Trophoblast cell (in vitro differentiated cells and primary cell): ENCODE measurements around the gene WDR75.

ENCODE experiments used
- DNase-seq, 2 donors: peaks; one replicate each; pipeline ENCODE4 v3.0.0-alpha.2; 2016
- H2AFZ ChIP-seq: 2 replicates; pipeline ENCODE4 v1.6.1; 2013; ENCODE audit warnings: low read length, moderate library complexity, mild to moderate bottlenecking; ENCODE audit not compliant: insufficient read depth, poor library complexity
- H2AK5ac ChIP-seq: 2 replicates; pipeline ENCODE4 v1.6.1; 2013; ENCODE audit warnings: mild to moderate bottlenecking, low read length
- H2BK120ac ChIP-seq: 2 replicates; pipeline ENCODE4 v1.6.1; 2013; ENCODE audit warnings: low read length, mild to moderate bottlenecking, moderate library complexity; ENCODE audit not compliant: insufficient read depth, poor library complexity
- H2BK12ac ChIP-seq: 2 replicates; pipeline ENCODE4 v1.6.1; 2013; ENCODE audit warnings: mild to moderate bottlenecking, low read length, moderate library complexity
- H2BK5ac ChIP-seq: 2 replicates; pipeline ENCODE4 v1.6.1; 2013; ENCODE audit warnings: low read length, low read depth, moderate library complexity, mild to moderate bottlenecking; ENCODE audit not compliant: poor library complexity
- H3K14ac ChIP-seq: 2 replicates; pipeline ENCODE4 v1.6.1; 2013; ENCODE audit warnings: mild to moderate bottlenecking, low read length
- H3K18ac ChIP-seq: 2 replicates; pipeline ENCODE4 v1.6.1; 2013; ENCODE audit warnings: mild to moderate bottlenecking, low read length
- H3K23ac ChIP-seq: 2 replicates; pipeline ENCODE4 v1.6.1; 2013; ENCODE audit warnings: low read length
- H3K27ac ChIP-seq: 2 replicates; pipeline ENCODE4 v1.5.1; 2013; ENCODE audit warnings: low read depth, mild to moderate bottlenecking, inconsistent platforms, low read length, moderate library complexity
- H3K27me3 ChIP-seq: 2 replicates; pipeline ENCODE4 v1.6.1; 2013; ENCODE audit warnings: inconsistent platforms, mild to moderate bottlenecking, low read length, moderate library complexity; ENCODE audit not compliant: insufficient read depth
- H3K36me3 ChIP-seq, 2 experiments: 1 replicate in 1 of 2; 2 replicates in 1 of 2; pipeline ENCODE4 v1.6.1; 2013; ENCODE audit warnings: low read length in 2 of 2, mild to moderate bottlenecking in 2 of 2, moderate library complexity in 1 of 2; ENCODE audit not compliant: insufficient read depth in 2 of 2, control insufficient read depth in 1 of 2
- H3K4ac ChIP-seq: 2 replicates; pipeline ENCODE4 v1.6.1; 2013; ENCODE audit warnings: low read depth, mild to moderate bottlenecking, low read length, moderate library complexity
- H3K4me1 ChIP-seq, 2 experiments: 1 replicate in 1 of 2; 2 replicates in 1 of 2; pipeline ENCODE4 v1.6.1; 2013; ENCODE audit warnings: low read length in 2 of 2, mild to moderate bottlenecking in 2 of 2, moderate library complexity in 1 of 2; ENCODE audit not compliant: insufficient read depth in 2 of 2, control insufficient read depth in 1 of 2
- H3K4me2 ChIP-seq: 2 replicates; pipeline ENCODE4 v1.6.1; 2013; ENCODE audit warnings: inconsistent platforms, mild to moderate bottlenecking, low read length, moderate library complexity
- H3K4me3 ChIP-seq: 2 replicates; pipeline ENCODE4 v1.5.1; 2013; ENCODE audit warnings: mild to moderate bottlenecking, low read depth, low read length, inconsistent platforms
- H3K79me1 ChIP-seq: one replicate; pipeline ENCODE4 v1.6.1; 2013; ENCODE audit warnings: low read length
- H3K79me2 ChIP-seq: 2 replicates; pipeline ENCODE4 v1.6.1; 2013; ENCODE audit warnings: low read length, mild to moderate bottlenecking; ENCODE audit not compliant: control insufficient read depth, insufficient read depth, poor library complexity
- H3K9ac ChIP-seq: 2 replicates; pipeline ENCODE4 v1.6.1; 2013; ENCODE audit warnings: mild to moderate bottlenecking, low read length
- H3K9me3 ChIP-seq: 2 replicates; pipeline ENCODE4 v1.6.1; 2013; ENCODE audit warnings: low read depth, mild to moderate bottlenecking, control low read depth, inconsistent platforms, low read length; ENCODE audit not compliant: insufficient read depth
- H4K12ac ChIP-seq: 2 replicates; pipeline ENCODE4 v1.6.1; 2013; ENCODE audit warnings: low read depth, mild to moderate bottlenecking, low read length, moderate library complexity
- H4K8ac ChIP-seq: 2 replicates; pipeline ENCODE4 v1.6.1; 2013; ENCODE audit warnings: low read depth, mild to moderate bottlenecking, low read length, moderate library complexity
- H4K91ac ChIP-seq: one replicate; pipeline ENCODE4 v1.6.1; 2013; ENCODE audit warnings: low read depth, mild to moderate bottlenecking, low read length, moderate library complexity
- WGBS: extraction: QIAGEN DNeasy Blood & Tissue Kit; methylation state at CpG from one replicate; pipeline ENCODE4 v1.1.7; 2013; ENCODE audit warnings: missing lambda C conversion rate; ENCODE audit not compliant: insufficient read length, insufficient coverage; ENCODE audit errors: extremely low coverage; 5-methylcytosine and 5-hydroxymethylcytosine counted together

The WDR75 gene

DNA sequence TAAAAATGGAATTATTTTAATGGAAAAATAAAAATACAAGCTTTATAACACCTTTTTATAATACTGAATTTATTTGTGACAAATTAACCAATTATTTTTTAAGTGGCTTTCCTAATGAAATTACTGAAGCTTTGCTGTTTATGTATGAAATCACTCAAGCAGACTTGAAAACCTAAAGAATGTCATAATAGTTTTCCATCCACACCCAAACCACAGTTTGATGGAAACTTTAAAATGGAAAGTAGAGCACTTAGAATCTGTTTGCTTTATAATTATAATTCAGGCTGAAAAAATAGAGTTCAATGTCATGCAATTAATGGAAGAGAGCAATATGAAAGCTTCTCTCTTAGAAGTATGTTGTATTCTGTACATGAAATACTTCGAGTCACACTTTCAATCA, 31.6 kb upstream of the WDR75 start:
- peaks cover 2% of the 10 kb centered on the region for H3K79me1 ChIP-seq
- no peak overlapping the region for H3K4ac ChIP-seq
- H2AFZ ChIP-seq: no peak overlapping the region
- WGBS: no CpG with 5 or more reads among the region's 1 CpG
- no peak overlapping the region for H2BK5ac ChIP-seq
- no peak overlapping the region for H2AK5ac ChIP-seq
- no peak overlapping the region for H3K9ac ChIP-seq
- no peak overlapping the region for H3K4me3 ChIP-seq
- no peak overlapping the region for H3K18ac ChIP-seq
- no peak overlapping the region for H4K91ac ChIP-seq
- H3K4me1 ChIP-seq: no peaks in the 10 kb centered on the region
- no peak overlapping the region for H4K8ac ChIP-seq
- DNase-seq: no peak
- H3K27ac ChIP-seq: no peak overlapping the region
- H3K9me3 ChIP-seq: no peaks in the 10 kb centered on the region
- no peaks in the 10 kb centered on the region for H3K79me2 ChIP-seq
- no peak overlapping the region for H3K23ac ChIP-seq
- H2BK120ac ChIP-seq: no peak overlapping the region
- no peaks in the 10 kb centered on the region for H3K27me3 ChIP-seq
- no peaks in the 10 kb centered on the region for H3K36me3 ChIP-seq
- H3K4me2 ChIP-seq: no peak overlapping the region
- H4K12ac ChIP-seq: no peak overlapping the region
- H3K14ac ChIP-seq: no peak overlapping the region
- no peak overlapping the region for H2BK12ac ChIP-seq

DNA sequence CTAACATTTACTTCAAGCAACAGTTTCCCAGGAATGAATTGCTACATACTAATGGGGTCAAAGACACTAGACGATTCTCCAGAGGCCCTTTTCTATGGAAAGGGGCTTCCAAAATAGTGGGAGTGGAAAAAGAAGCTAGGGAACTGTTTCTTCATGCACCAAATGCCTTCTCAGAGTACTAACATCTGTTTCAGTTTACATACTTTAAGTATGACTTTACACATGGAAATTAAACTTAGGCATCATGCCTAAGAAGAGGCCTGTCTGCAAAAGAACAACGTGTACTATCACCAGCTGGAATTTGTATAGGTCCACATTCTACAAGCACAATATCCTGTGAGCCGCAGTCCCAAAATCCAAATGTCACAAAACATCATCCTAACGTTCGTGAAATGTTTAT, 29.4 kb upstream of the WDR75 start:
- Histone ChIP-seq H3K4me3 (no peak overlapping the region), H3K9ac (no peak overlapping the region), H3K14ac (no peak overlapping the region), H3K27me3 (no peaks in the 10 kb centered on the region), H3K18ac (no peak overlapping the region), H4K12ac (no peak overlapping the region), H2AFZ (no peak overlapping the region), H3K4me2 (no peak overlapping the region), H3K23ac (no peak overlapping the region), H2BK12ac (no peak overlapping the region), H4K8ac (no peak overlapping the region), H3K4me1 (no peaks in the 10 kb centered on the region), H2BK120ac (peak overlapping the region; percentile 33), H3K27ac (no peak overlapping the region), H2BK5ac (no peak overlapping the region), H2AK5ac (no peak overlapping the region), H3K36me3 (no peaks in the 10 kb centered on the region), H3K4ac (no peak overlapping the region), H3K9me3 (no peaks in the 10 kb centered on the region), H4K91ac (no peak overlapping the region), H3K79me2 (no peaks in the 10 kb centered on the region), H3K79me1 (peaks cover 2% of the 10 kb centered on the region)
- no CpG with 5 or more reads among the region's 5 CpGs for WGBS
- DNase-seq: peak in 1 of 2 donors; percentile 2

DNA sequence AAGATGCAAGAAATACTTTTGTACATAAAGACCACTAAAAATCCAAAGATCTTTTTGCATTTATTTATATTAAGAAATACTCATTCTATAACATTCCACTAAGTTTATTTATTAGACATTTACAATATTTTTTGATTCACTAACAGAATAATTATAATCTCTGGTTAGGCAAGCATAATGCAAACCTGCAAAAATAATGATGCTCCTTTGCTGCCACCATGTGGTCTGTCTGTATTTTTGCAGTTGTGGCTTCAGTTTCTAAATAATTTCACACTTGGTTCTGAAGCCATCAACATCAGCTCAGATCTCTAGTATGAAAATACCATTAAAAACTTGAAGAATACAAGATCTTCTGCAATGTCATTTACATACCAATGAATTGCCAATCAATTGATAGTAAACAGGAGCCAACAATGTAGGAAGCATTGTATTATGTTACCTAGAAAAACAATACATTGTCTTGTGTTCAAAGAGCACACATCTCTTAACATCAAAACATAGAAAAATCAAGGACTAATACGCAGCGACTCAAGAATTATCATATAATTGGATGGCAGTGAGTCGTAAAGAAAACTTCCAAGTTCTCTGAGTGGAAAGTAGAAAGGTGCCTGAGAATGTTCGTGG, 28.8 kb upstream of the WDR75 start:
- H4K91ac ChIP-seq: no peak overlapping the region
- H2BK120ac ChIP-seq: no peak overlapping the region
- no peak overlapping the region for H3K4ac ChIP-seq
- H2BK5ac ChIP-seq: no peak overlapping the region
- no peaks in the 10 kb centered on the region for H3K9me3 ChIP-seq
- H4K8ac ChIP-seq: no peak overlapping the region
- H3K27me3 ChIP-seq: no peaks in the 10 kb centered on the region
- no peak overlapping the region for H2AK5ac ChIP-seq
- H3K36me3 ChIP-seq: no peaks in the 10 kb centered on the region
- H3K79me1 ChIP-seq: peaks cover 2% of the 10 kb centered on the region
- no peak overlapping the region for H3K4me3 ChIP-seq
- H3K79me2 ChIP-seq: no peaks in the 10 kb centered on the region
- H3K9ac ChIP-seq: no peak overlapping the region
- no peak overlapping the region for H3K27ac ChIP-seq
- no peak overlapping the region for H3K14ac ChIP-seq
- DNase-seq: peak; percentile 26 to 70
- no peak overlapping the region for H2AFZ ChIP-seq
- 100% methylated on average over 1 of the region's 4 CpGs for WGBS
- H3K18ac ChIP-seq: no peak overlapping the region
- H4K12ac ChIP-seq: no peak overlapping the region
- H3K4me2 ChIP-seq: no peak overlapping the region
- no peak overlapping the region for H2BK12ac ChIP-seq
- H3K4me1 ChIP-seq: no peaks in the 10 kb centered on the region
- no peak overlapping the region for H3K23ac ChIP-seq

DNA sequence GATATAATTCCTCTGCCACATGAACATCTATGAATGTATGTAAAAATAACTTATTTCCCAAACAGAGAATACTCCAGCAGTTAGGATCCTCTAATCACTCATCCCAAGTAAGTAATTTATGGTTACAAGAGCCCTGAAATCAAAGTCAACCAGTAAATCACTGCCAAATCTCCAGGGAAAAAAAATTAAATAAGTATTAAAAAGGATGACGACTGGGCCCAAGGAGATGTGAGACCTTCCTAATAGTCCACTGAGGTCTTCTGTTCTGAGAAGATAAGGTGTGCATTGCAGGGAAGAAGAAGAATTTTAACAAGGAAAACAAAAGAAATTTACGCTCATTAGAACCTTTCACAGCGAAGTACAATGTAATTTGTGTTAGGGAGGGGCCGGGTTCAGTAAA, 28.0 kb upstream of the WDR75 start:
- WGBS: no CpG with 5 or more reads among the region's 4 CpGs
- Histone ChIP-seq H3K9me3 (no peaks in the 10 kb centered on the region), H2BK120ac (no peak overlapping the region), H3K27ac (no peak overlapping the region), H4K8ac (no peak overlapping the region), H3K79me2 (no peaks in the 10 kb centered on the region), H3K36me3 (no peaks in the 10 kb centered on the region), H2AK5ac (no peak overlapping the region), H3K14ac (no peak overlapping the region), H3K4me3 (no peak overlapping the region), H3K79me1 (peaks cover 2% of the 10 kb centered on the region), H3K4me1 (no peaks in the 10 kb centered on the region), H3K18ac (no peak overlapping the region), H3K27me3 (no peaks in the 10 kb centered on the region), H2BK12ac (no peak overlapping the region), H3K23ac (no peak overlapping the region), H2AFZ (no peak overlapping the region), H3K4ac (no peak overlapping the region), H4K91ac (no peak overlapping the region), H3K9ac (no peak overlapping the region), H4K12ac (no peak overlapping the region), H3K4me2 (no peak overlapping the region), H2BK5ac (no peak overlapping the region)
- DNase-seq: no peak
